ENCODE data around the gene SPP1.

The SPP1 gene

GRCh38 chr4:88028946-88029345 lies 53.4 kb downstream of the SPP1 start:
- DNase-seq = no peak

- no peak for DNase-seq
These were observed 54.0 kb downstream of the SPP1 start for GRCh38 chr4:88029556-88029955.

GRCh38 chr4:88030565-88031310 lies 55.2 kb downstream of the SPP1 start:
- DNase-seq = no peak
